ENCODE results near the gene EIF4ENIF1.
"Not testable (repeated sequence)": the region's sequence is repeated elsewhere in the genome, so short reads cannot be mapped to it uniquely, and the experiment has no call there.

The EIF4ENIF1 gene

DNA sequence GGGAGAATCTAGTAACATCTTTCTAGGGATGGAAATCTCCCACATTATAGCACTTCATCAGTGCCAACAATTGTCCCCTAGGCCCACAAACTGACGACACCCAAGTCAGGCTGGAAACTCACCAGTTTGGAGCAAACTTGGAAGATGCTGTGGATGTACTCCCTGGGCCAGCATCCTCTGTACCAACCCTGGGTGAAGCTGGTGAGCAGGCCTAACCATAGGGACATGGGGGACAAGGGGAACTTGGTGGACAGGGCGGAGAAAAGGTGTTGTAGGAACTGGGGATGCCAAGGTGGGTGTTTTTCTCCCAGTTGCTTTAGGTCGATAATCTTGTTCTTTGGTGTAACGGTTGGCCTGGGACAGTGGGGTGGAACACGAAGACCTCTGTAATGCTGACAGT, 48.0 kb downstream of the EIF4ENIF1 start:
- DNase-seq (ENCODE audit: insufficient read length, low spot score) (no peak), FAIRE-seq (no peak)
- TF ChIP-seq POLR2A (IDR thresholded peaks at IDR 0.05; ENCODE audit: low read depth, low read length): no peak

GRCh38 chr22:31440681-31441080, 49.0 kb downstream of the EIF4ENIF1 start:
- DNase-seq (ENCODE audit: insufficient read length, low spot score): no peak
- TF ChIP-seq POLR2A (IDR thresholded peaks at IDR 0.05; ENCODE audit: low read depth, low read length): no peak
- FAIRE-seq: no peak

GRCh38 chr22:31439808-31440207, 49.8 kb downstream of the EIF4ENIF1 start:
- no peak for FAIRE-seq
- no peak for DNase-seq (ENCODE audit: insufficient read length, low spot score)
- no peak for TF ChIP-seq POLR2A (IDR thresholded peaks at IDR 0.05; ENCODE audit: low read depth, low read length)

GRCh38 chr22:31436132-31436531, 53.5 kb downstream of the EIF4ENIF1 start:
- no peak for TF ChIP-seq POLR2A (IDR thresholded peaks at IDR 0.05; ENCODE audit: low read depth, low read length)
- no peak for DNase-seq (ENCODE audit: insufficient read length, low spot score)
- no peak for FAIRE-seq

DNA sequence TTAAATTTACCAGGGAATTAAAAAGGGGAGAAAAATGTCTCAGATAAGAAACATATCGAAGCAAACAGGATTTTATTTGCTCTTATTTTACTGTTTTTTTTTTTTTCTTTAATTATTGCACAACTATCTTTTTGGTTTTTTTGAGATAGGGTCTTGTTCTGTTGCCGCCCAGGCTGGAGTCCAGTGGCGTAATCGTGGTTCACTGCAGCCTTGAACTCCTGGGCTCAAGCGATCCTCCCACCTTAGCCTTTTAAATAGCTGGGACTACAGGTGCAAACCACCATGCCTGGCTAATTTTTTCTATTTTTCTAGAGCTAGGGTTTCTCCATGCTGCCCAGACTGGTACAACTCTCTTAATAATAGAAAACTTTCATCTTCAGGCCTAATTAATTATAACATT, 57.7 kb downstream of the EIF4ENIF1 start:
- FAIRE-seq: no peak
- no peak for TF ChIP-seq POLR2A (IDR thresholded peaks at IDR 0.05; ENCODE audit: low read depth, low read length)
- no peak for DNase-seq (ENCODE audit: insufficient read length, low spot score)

- FAIRE-seq: no peak
- DNase-seq (ENCODE audit: insufficient read length, low spot score): no peak
- no peak for TF ChIP-seq POLR2A (IDR thresholded peaks at IDR 0.05; ENCODE audit: low read depth, low read length)
Measured at GRCh38 chr22:31425331-31426050, 64.2 kb downstream of the EIF4ENIF1 start.

DNA sequence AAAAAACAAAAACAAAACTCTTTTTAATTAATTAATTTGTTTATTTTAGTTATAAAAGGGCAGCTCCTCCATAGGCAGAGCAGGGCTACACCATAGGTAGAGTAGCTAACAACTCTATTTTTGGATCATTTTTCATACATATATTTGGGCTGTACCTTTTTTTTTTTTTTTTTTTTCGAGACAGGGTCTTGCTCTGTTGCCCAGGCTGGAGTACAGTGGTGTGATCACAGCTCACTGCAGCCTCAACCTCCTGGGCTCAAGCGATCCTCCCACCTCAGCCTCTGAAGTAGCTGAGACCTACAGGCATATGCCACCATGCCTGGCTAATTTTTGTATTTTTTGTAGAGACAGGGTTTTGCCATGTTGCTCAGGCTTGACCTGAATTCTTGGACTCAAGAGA, 87.3 kb downstream of the EIF4ENIF1 start:
- not testable (repeated sequence) for DNase-seq (ENCODE audit: insufficient read length, low spot score); FAIRE-seq

GRCh38 chr22:31400023-31400397, 89.6 kb downstream of the EIF4ENIF1 start:
- FAIRE-seq: no peak
- no peak for TF ChIP-seq POLR2A (IDR thresholded peaks at IDR 0.05; ENCODE audit: low read depth, low read length)
- DNase-seq (ENCODE audit: insufficient read length, low spot score): no peak

DNA sequence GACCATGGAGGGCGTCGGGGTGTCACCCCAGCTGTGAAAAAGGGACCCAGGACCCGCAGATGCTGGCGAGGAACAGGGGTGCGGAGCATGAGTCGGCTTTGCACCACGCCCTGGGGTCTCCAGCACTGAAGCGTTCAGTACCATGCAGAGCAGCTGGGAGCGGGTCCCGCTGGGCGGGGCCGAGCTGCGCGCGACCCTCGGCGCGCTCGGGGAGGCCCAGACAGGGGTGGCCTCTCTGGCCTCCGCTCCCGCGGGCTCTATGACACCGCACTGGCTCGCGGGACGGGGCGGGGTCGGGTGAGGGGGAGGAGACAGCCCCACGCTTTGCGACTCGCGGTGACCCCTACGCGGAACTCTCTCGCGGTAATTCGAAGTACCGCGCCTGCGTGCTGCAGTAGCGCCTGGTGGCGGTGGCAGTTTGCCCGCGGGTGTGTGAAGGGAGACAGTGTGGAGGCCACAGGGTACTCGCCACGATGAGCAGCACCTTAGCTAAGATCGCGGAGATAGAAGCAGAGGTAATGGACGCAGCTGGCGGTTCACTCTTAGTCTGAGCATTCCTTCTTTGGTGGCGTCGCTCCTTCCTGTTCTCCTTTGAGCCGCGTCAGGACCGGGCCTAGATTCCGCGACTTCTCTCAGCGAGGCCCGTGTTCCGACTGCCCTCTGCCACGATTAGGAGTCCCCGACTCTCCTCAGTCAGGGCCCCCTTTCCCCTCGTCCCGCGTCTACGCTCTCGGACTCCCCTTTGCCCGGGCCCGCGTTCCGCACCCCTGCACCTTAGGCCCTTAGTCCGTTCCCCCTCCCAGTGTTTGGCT, 90.2 kb downstream of the EIF4ENIF1 start, which contains the start of gene DRG1:
Gene DRG1, plus strand, starts transcription at position 394 of the 812 bp plus-strand sequence. Its CDS starts 80 bp downstream, at position 474.
- FAIRE-seq (peak; percentile 93), DNase-seq (ENCODE audit: insufficient read length, low spot score) (peak; percentile 89)
- peak; percentile 78 for TF ChIP-seq POLR2A (IDR thresholded peaks at IDR 0.05; ENCODE audit: low read depth, low read length)

GRCh38 chr22:31398231-31398630, 91.4 kb downstream of the EIF4ENIF1 start:
- no peak for TF ChIP-seq POLR2A (IDR thresholded peaks at IDR 0.05; ENCODE audit: low read depth, low read length)
- FAIRE-seq (no peak), DNase-seq (ENCODE audit: insufficient read length, low spot score) (no peak)

- FAIRE-seq (no peak), DNase-seq (ENCODE audit: insufficient read length, low spot score) (no peak)
- TF ChIP-seq POLR2A (IDR thresholded peaks at IDR 0.05; ENCODE audit: low read depth, low read length): no peak
Measured at GRCh38 chr22:31394326-31394725, 95.3 kb downstream of the EIF4ENIF1 start.

DNA sequence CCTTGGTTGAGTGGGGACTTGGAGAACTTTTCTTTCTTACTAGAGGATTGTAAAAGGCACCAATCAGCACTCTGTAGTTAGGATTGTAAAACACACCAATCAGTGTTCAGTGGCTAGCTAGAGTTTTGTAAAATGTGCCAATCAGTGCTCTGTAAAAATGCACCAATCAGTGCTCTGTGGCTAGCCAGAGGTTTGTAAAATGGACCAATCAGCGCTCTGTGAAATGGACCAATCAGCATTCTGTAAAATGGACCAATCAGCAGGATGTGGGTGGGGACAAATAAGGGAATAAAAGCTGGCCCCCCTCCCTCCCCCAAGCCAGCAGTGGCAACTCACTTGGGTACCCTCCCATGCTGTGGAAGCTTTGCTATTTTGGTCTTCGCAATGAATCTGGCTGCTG, 95.7 kb downstream of the EIF4ENIF1 start:
- FAIRE-seq (no peak), DNase-seq (ENCODE audit: insufficient read length, low spot score) (no peak)
- TF ChIP-seq POLR2A (IDR thresholded peaks at IDR 0.05; ENCODE audit: low read depth, low read length): no peak
